NOMO-1 (cell line): ENCODE measurements around the gene JAK1.
A peak's percentile ranks its signal among the peaks of the same experiment; 100 is the strongest.
"Not testable (repeated sequence)": the region's sequence is repeated elsewhere in the genome, so short reads cannot be mapped to it uniquely, and the experiment has no call there.

Experiments
- DNase-seq, 2 experiments: peaks; one replicate each; lab custom pipeline; 2025; ENCODE audit not compliant: unreplicated experiment in 2 of 2; lab: John Stamatoyannopoulos, UW

The JAK1 gene

GRCh38 chr1:64966158-64966971 lies at the start of gene JAK1:
TSS of gene JAK1 (minus strand) at chr1:64966549. CDS start at chr1:64886264, 80,285 bp downstream.
- peak; percentile 50 to 89 for DNase-seq

GRCh38 chr1:65014321-65014720 lies 48.0 kb upstream of the JAK1 start:
- no peak for DNase-seq

- peak in 1 of 2 experiments; percentile 19 for DNase-seq
Measured at GRCh38 chr1:65011983-65012382, 45.6 kb upstream of the JAK1 start.

GRCh38 chr1:65009724-65010420 lies 43.5 kb upstream of the JAK1 start:
- DNase-seq: no peak

GRCh38 chr1:65009176-65009575 lies 42.8 kb upstream of the JAK1 start:
- DNase-seq: no peak

GRCh38 chr1:65006806-65007205 lies 40.5 kb upstream of the JAK1 start:
- no peak for DNase-seq

- no peak for DNase-seq
Measured at GRCh38 chr1:65003316-65003664, 36.9 kb upstream of the JAK1 start.

- peak; percentile 47 to 53 for DNase-seq
Measured at GRCh38 chr1:65002508-65003315, 36.4 kb upstream of the JAK1 start.

GRCh38 chr1:65002156-65002507 lies 35.8 kb upstream of the JAK1 start:
- no peak for DNase-seq

- peak in 1 of 2 experiments; percentile 25 for DNase-seq
Measured at GRCh38 chr1:65001231-65001792, 35.0 kb upstream of the JAK1 start.

- DNase-seq: not testable (repeated sequence)
Measured at GRCh38 chr1:64998425-64998948, 32.1 kb upstream of the JAK1 start.

- DNase-seq: no peak
Measured at GRCh38 chr1:64996541-64997257, 30.4 kb upstream of the JAK1 start.

- DNase-seq: no peak
Measured at GRCh38 chr1:64995316-64995715, 29.0 kb upstream of the JAK1 start.

GRCh38 chr1:64986903-64987871 lies 20.8 kb upstream of the JAK1 start:
- peak; percentile 28 to 60 for DNase-seq

- DNase-seq: no peak
Measured at GRCh38 chr1:64984737-64985136, 18.4 kb upstream of the JAK1 start.

- no peak for DNase-seq
Measured at GRCh38 chr1:64984106-64984505, 17.8 kb upstream of the JAK1 start.

- no peak for DNase-seq
Measured at GRCh38 chr1:64983110-64983509, 16.8 kb upstream of the JAK1 start.

GRCh38 chr1:64981601-64982533 lies 15.5 kb upstream of the JAK1 start:
- DNase-seq: no peak
